HEK293T (cell line): Measurements from ENCODE around the gene GALNT16.

Source experiments
- CTCF ChIA-PET: fragments of 350-600 bp; formaldehyde crosslinking; extraction: SDS; loops from one replicate; lab custom pipeline; 2021; ENCODE audit warnings: antibody characterized with exemption, inconsistent platforms; lab: Yijun Ruan, JAX
- POLR2A ChIA-PET: fragments of 350-600 bp; formaldehyde crosslinking; extraction: SDS; loops from one replicate; lab custom pipeline; 2020; ENCODE audit warnings: antibody characterized with exemption, inconsistent platforms; lab: Yijun Ruan, JAX
- DNase-seq: peaks from one replicate; pipeline ENCODE4 v3.0.0; 2012; ENCODE audit warnings: mixed read lengths; ENCODE audit errors: extremely low spot score
- ARNT ChIP-seq: fragments of 450-650 bp; IDR thresholded peaks from 2 replicates; pipeline ENCODE4 v1.6.1; 2017; ENCODE audit warnings: mild to moderate bottlenecking
- BHLHE40 ChIP-seq: fragments of 450-650 bp; IDR thresholded peaks from 2 replicates; pipeline ENCODE4 v1.6.1; 2016; ENCODE audit warnings: mild to moderate bottlenecking, moderate library complexity, borderline replicate concordance
- CTBP1 ChIP-seq: fragments of 450-650 bp; IDR thresholded peaks from 2 replicates; pipeline ENCODE4 v1.6.1; 2016; ENCODE audit warnings: borderline replicate concordance
- ELF4 ChIP-seq: fragments of 450-650 bp; IDR thresholded peaks from 2 replicates; pipeline ENCODE4 v1.6.1; 2017; ENCODE audit warnings: antibody characterized with exemption
- FOXA1 ChIP-seq: fragments of 450-650 bp; IDR thresholded peaks from 2 replicates; pipeline ENCODE4 v1.6.1; 2016; ENCODE audit warnings: mild to moderate bottlenecking
- FOXK2 ChIP-seq: fragments of 450-650 bp; IDR thresholded peaks from 2 replicates; pipeline ENCODE4 v1.6.1; 2016; ENCODE audit warnings: mild to moderate bottlenecking
- FOXM1 ChIP-seq: fragments of 450-650 bp; IDR thresholded peaks from 2 replicates; pipeline ENCODE4 v1.6.1; 2017; ENCODE audit warnings: mild to moderate bottlenecking, borderline replicate concordance
- HDGF ChIP-seq: fragments of 450-650 bp; IDR thresholded peaks from 2 replicates; pipeline ENCODE4 v1.6.1; 2017; ENCODE audit warnings: antibody characterized with exemption, borderline replicate concordance
- L3MBTL2 ChIP-seq: fragments of 450-650 bp; conservative IDR thresholded peaks from 2 replicates; pipeline ENCODE4 v1.6.1; 2016; ENCODE audit warnings: mild to moderate bottlenecking
- LEF1 ChIP-seq: fragments of 450-650 bp; IDR thresholded peaks from 2 replicates; pipeline ENCODE4 v1.6.1; 2017; ENCODE audit warnings: mild to moderate bottlenecking, borderline replicate concordance
- NFRKB ChIP-seq: fragments of 450-650 bp; IDR thresholded peaks from 2 replicates; pipeline ENCODE4 v1.6.1; 2016; ENCODE audit warnings: mild to moderate bottlenecking, moderate library complexity
- PKNOX1 ChIP-seq: fragments of 450-650 bp; IDR thresholded peaks from 2 replicates; pipeline ENCODE4 v1.6.1; 2016
- SP1 ChIP-seq: fragments of 450-650 bp; IDR thresholded peaks from 2 replicates; pipeline ENCODE4 v1.6.1; 2017
- SUZ12 ChIP-seq: fragments of 450-650 bp; IDR thresholded peaks from 2 replicates; pipeline ENCODE4 v1.6.1; 2016; ENCODE audit warnings: mild to moderate bottlenecking
- TARDBP ChIP-seq: fragments of 450-650 bp; IDR thresholded peaks from 2 replicates; pipeline ENCODE4 v1.6.1; 2016
- ZNF384 ChIP-seq: fragments of 450-650 bp; IDR thresholded peaks from 2 replicates; pipeline ENCODE4 v1.6.1; 2016

GALNT16 gene

GRCh38 chr14:69363964-69364363 is 104.0 kb downstream of the GALNT16 start:
- DNase-seq, result no peak
- CTCF ChIA-PET, result no interaction called here
- no peak for TF ChIP-seq BHLHE40
- no peak for TF ChIP-seq PKNOX1
- TF ChIP-seq ZNF384, result no peak
- TF ChIP-seq FOXM1, result no peak
- TF ChIP-seq SP1, result no peak
- TF ChIP-seq CTBP1, result no peak
- no peak for TF ChIP-seq TARDBP
- no peak for TF ChIP-seq LEF1
- TF ChIP-seq FOXK2, result no peak
- no peak for TF ChIP-seq NFRKB
- TF ChIP-seq L3MBTL2, result no peak
- TF ChIP-seq ARNT, result no peak
- no peak for TF ChIP-seq ELF4
- TF ChIP-seq HDGF, result no peak
- TF ChIP-seq FOXA1, result no peak
- TF ChIP-seq SUZ12, result no peak
- POLR2A ChIA-PET, result no interaction called here

- TF ChIP-seq LEF1 (no peak), HDGF (no peak), SUZ12 (no peak), ELF4 (no peak), TARDBP (no peak), L3MBTL2 (no peak), CTBP1 (no peak), FOXM1 (no peak), PKNOX1 (no peak), ARNT (no peak), FOXA1 (no peak), FOXK2 (no peak)
- DNase-seq, result no peak
- ChIA-PET POLR2A (no interaction called here), CTCF (no interaction called here)
Measured at GRCh38 chr14:69364378-69364777, 104.4 kb downstream of the GALNT16 start.

GRCh38 chr14:69366069-69366468 is 106.1 kb downstream of the GALNT16 start:
- no peak for DNase-seq
- CTCF ChIA-PET, result interaction anchor here (0.9 kb wide), 1 partner anchor 19 kb away, joined by 4 read pairs; no protein-coding TSS in a partner anchor
- POLR2A ChIA-PET, result no interaction called here
- TF ChIP-seq TARDBP, result no peak
- no peak for TF ChIP-seq LEF1
- TF ChIP-seq FOXM1, result no peak
- 0 out of 2 replicates have a peak, but pooled peaks have one; percentile 12 for TF ChIP-seq L3MBTL2
- TF ChIP-seq FOXA1, result no peak
- TF ChIP-seq ARNT, result no peak
- TF ChIP-seq SP1, result no peak

GRCh38 chr14:69366761-69367160 is 106.8 kb downstream of the GALNT16 start:
- DNase-seq, result no peak
- CTCF ChIA-PET, result interaction anchor here (0.9 kb wide), 1 partner anchor 20 kb away, joined by 4 read pairs; no protein-coding TSS in a partner anchor
- POLR2A ChIA-PET, result no interaction called here
- TF ChIP-seq NFRKB, result no peak
- no peak for TF ChIP-seq ZNF384
- no peak for TF ChIP-seq HDGF
- no peak for TF ChIP-seq FOXK2

- ChIA-PET POLR2A (no interaction called here), CTCF (no interaction called here)
- TF ChIP-seq ARNT (no peak), HDGF (no peak), SP1 (no peak), NFRKB (no peak), L3MBTL2 (no peak), FOXK2 (no peak), BHLHE40 (no peak), ELF4 (no peak), ZNF384 (no peak), PKNOX1 (no peak), FOXM1 (no peak), SUZ12 (no peak), LEF1 (no peak), TARDBP (no peak), CTBP1 (no peak), FOXA1 (no peak)
- DNase-seq, result no peak
Measured at GRCh38 chr14:69368381-69368780, 108.4 kb downstream of the GALNT16 start.

GRCh38 chr14:69370061-69370460 is 110.1 kb downstream of the GALNT16 start:
- ChIA-PET CTCF (interaction anchor here (1.0 kb wide), 1 partner anchor 127 kb away, joined by 3 read pairs; no protein-coding TSS in a partner anchor), POLR2A (interaction anchor here (0.7 kb wide), 1 partner anchor 28 kb away, joined by 4 read pairs; the partner anchor contains the start of genes ERH and SLC39A9)
- no peak for TF ChIP-seq FOXM1
- no peak for TF ChIP-seq TARDBP
- no peak for TF ChIP-seq SUZ12
- no peak for TF ChIP-seq LEF1
- TF ChIP-seq FOXA1, result no peak
- no peak for TF ChIP-seq NFRKB
- no peak for TF ChIP-seq ZNF384
- no peak for TF ChIP-seq HDGF
- TF ChIP-seq PKNOX1, result no peak
- TF ChIP-seq CTBP1, result no peak
- TF ChIP-seq BHLHE40, result no peak
- no peak for TF ChIP-seq SP1
- TF ChIP-seq ARNT, result no peak
- TF ChIP-seq L3MBTL2, result no peak
- no peak for TF ChIP-seq FOXK2
- DNase-seq, result no peak
